NCI-H128 (cell line): ENCODE data around the gene SYT15.
"Not testable (repeated sequence)": the region's sequence is repeated elsewhere in the genome, so short reads cannot be mapped to it uniquely, and the experiment has no call there.

Experiments used
- DNase-seq: peaks from one replicate; lab custom pipeline; 2025; ENCODE audit not compliant: unreplicated experiment; lab: John Stamatoyannopoulos, UW

SYT15 gene

DNA sequence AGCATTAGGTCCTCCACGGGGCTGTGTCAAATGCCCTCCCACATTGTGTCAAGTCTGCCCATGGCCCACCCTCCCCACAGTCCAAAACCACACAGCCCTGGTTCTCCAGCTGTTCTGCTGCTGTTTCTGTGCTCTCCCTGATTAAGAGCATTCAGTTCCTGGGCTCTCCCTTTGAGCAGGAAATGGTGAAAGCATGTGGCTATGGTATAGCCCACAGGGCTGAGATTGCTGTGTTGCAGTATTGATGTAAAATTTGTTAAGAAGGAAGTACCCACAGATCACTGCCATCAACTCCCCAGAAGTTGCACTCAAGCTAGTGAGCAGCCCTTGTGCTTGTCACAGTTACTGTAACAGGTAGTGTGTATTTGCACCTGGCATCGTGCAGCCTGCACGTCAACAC, 9.3 kb downstream of the SYT15 start:
- not testable (repeated sequence) for DNase-seq

DNA sequence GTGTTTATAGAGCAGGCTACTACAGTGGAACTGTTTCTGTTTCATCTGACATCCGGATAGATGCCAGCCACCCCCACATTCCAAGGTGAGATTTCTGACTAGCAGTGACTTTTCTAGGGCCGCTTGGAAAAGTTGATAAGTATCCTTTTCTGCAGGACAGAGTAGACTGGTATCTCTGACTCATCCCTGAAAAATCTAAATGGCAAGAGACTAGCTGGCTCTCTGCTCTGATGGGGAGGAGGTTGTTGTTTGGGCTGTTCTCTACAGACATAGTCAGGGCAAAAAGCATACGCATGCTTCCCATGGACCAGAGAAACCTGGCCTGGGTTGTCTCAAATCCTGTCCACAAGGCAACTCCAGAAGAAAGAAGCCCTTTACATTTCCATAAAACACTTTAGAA, 10.7 kb downstream of the SYT15 start:
- not testable (repeated sequence) for DNase-seq

- DNase-seq, result not testable (repeated sequence)
These were observed 12.1 kb downstream of the SYT15 start for GRCh38 chr10:46591053-46591452.

- not testable (repeated sequence) for DNase-seq
These were observed 14.4 kb downstream of the SYT15 start for GRCh38 chr10:46593307-46593706.

- not testable (repeated sequence) for DNase-seq
These were observed 15.6 kb downstream of the SYT15 start for GRCh38 chr10:46594453-46595063.

GRCh38 chr10:46596570-46596969, 17.6 kb downstream of the SYT15 start:
- DNase-seq, result not testable (repeated sequence)

DNA sequence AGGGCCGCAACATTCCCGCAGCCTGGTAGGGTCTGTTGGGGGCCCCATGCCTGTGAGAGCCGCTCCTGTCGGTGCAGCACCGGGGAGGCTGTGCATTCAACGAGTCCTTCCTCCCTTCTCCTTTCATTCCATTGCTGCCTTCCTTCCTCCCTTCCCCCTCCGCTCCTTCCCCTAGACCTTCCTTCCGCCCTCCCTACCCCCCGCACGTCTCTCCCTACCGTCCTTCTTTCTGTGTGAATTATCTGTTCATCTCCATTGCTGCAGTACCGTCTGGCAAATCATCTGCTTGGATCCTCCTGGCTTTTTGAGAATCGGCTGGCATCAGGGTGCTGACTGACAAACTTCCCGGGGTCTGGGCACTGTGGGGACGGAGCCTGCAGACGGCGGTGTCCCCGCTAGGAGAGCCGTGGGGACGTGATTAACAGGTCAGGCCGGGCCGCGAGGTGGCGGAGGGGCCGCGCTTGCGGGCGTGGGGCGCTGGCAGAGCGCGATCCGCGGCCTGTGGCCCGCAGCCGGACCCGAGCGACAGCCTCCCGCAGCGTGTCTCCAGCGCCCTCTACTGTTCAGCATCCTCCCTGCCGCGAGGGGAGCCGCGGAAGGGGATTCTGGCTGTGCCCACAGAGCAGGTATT, 18.8 kb downstream of the SYT15 start:
- DNase-seq, result not testable (repeated sequence)

- not testable (repeated sequence) for DNase-seq
These were observed 21.6 kb downstream of the SYT15 start for GRCh38 chr10:46600516-46600915.

GRCh38 chr10:46615540-46615939, 36.6 kb downstream of the SYT15 start:
- DNase-seq, result not testable (repeated sequence)

- not testable (repeated sequence) for DNase-seq
These were observed 37.3 kb downstream of the SYT15 start for GRCh38 chr10:46616227-46616626.

DNA sequence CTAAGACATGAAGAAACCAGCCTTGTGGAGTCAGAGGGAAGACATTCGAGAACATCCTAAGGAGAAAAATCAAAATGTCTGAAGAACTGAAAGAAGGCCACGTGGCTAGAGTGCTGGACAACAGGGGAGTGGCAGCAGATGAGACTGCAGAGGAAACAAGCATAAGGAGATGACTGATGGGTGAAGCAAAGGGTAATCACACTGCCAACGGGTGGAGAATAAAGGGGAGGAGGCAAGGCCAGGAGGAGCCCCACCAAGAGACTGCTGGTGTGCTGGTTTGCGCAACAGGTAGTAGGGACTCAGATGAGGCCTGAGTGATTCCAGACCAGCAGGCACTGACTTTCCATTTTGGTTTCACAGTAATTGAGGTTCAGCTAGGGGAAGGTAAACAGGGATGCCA, 38.2 kb downstream of the SYT15 start:
- DNase-seq, result not testable (repeated sequence)

- DNase-seq, result not testable (repeated sequence)
These were observed 39.0 kb downstream of the SYT15 start for GRCh38 chr10:46617913-46618312.

- not testable (repeated sequence) for DNase-seq
These were observed 45.1 kb downstream of the SYT15 start for GRCh38 chr10:46623899-46624654.

- not testable (repeated sequence) for DNase-seq
These were observed 50.9 kb downstream of the SYT15 start for GRCh38 chr10:46629805-46630204.

DNA sequence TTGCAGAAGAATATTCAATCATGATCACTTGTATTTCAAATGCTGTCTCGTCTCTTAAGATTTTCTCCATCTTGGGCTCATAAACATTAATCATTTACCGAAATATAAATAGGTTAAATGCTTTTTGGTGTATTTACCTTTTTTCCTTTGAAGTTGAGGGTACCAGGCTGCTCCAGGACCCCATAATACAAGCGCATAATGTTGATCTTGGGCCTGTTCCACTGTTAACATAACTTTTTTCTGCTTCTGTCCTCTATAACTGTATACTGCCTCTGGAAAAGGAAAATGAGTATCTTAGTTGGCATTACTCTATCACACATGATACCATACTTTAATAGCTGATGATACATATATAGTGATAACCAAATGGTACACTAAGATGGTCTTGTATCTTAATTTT, 51.9 kb downstream of the SYT15 start:
- not testable (repeated sequence) for DNase-seq

- DNase-seq, result not testable (repeated sequence)
These were observed 52.8 kb downstream of the SYT15 start for GRCh38 chr10:46631683-46632082.

DNA sequence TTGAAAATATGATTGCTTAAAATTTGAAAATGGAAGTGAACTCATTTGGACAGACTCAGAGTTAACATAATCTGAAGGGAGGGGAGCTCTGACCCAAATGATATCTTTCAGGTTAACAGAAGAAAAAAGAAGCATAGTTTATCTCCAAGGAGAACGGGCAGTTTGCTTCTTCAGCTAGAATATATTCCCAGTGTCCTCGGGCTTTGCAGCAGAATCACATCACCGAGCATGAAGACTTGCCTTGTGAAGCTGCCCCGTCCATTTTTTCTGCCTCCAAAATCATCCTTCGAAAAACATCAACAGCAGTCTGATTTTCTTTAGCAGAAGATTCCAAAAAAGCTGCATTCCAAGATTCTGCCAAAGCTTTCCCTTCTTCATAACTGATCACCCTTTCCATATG, 55.8 kb downstream of the SYT15 start:
- not testable (repeated sequence) for DNase-seq

GRCh38 chr10:46635364-46635959, 56.5 kb downstream of the SYT15 start:
- DNase-seq, result not testable (repeated sequence)

DNA sequence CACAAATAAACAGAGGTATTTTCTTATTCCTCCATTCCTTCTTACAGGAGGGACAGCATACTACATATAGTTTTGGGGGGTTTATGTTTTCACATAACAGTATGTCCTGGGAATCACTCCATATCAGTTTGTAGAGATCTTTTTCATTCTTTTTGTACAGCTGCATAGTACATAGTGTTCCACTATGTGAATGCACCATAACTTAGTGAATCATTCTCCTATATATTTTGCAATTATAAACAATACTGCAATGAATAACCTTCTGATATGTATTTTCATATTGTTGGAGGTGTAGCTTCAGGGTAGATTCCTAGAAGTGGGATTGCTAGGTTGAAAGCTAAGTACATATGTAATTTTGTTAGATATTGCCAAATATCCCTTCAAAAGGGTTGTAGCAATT, 61.1 kb downstream of the SYT15 start:
- DNase-seq, result not testable (repeated sequence)
